ENCODE data around the gene CACHD1.

Gene CACHD1

GRCh38 chr1:64459743-64460142, 10.2 kb upstream of the CACHD1 start:
- no peak for TF ChIP-seq EZH2phosphoT487 (conservative IDR thresholded peaks at IDR 0.05; ENCODE audit: low read length)
- Histone ChIP-seq H3F3A (ENCODE audit: insufficient read depth) (no peaks in the 10 kb centered on the region), H3K27ac (ENCODE audit: low read depth, low read length) (no peak overlapping the region), H2AFZ (ENCODE audit: low read depth, low read length, severe bottlenecking) (no peak overlapping the region), H3K4me2 (ENCODE audit: low read depth, low read length, poor library complexity, severe bottlenecking) (no peak overlapping the region), H4K20me1 (ENCODE audit: low read depth, low read length) (no peaks in the 10 kb centered on the region), H3K9me2 (replicated peaks; ENCODE audit: insufficient read depth, low read length) (no peaks in the 10 kb centered on the region), H3K9me3 (ENCODE audit: insufficient read depth, low read length) (no peaks in the 10 kb centered on the region), H3K79me2 (ENCODE audit: insufficient read depth, low read length) (no peaks in the 10 kb centered on the region), H3K36me3 (ENCODE audit: low read length) (no peaks in the 10 kb centered on the region), H3K4me3 (ENCODE audit: insufficient read depth, low read length, poor library complexity, severe bottlenecking) (no peak overlapping the region), H3K27me3 (ENCODE audit: low read length) (no peaks in the 10 kb centered on the region), H3K9ac (ENCODE audit: low read length) (no peak overlapping the region)

DNA sequence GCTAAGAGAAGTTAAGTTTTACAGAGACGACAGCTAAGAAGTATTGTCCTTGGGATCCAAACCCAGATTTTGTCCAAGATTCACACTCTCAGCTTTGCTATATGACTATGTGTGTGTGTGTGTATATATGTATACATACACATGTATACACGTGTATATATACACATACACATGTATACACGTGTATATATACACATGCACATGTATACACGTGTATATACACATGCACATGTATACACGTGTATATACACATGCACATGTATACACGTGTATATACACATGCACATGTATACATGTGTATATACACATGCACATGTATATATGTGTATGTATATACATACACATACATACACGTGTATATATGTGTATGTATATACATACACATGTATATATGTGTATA, 3.9 kb upstream of the CACHD1 start:
- no peak overlapping the region for H3K27ac ChIP-seq (ENCODE audit: low read depth, low read length)

DNA sequence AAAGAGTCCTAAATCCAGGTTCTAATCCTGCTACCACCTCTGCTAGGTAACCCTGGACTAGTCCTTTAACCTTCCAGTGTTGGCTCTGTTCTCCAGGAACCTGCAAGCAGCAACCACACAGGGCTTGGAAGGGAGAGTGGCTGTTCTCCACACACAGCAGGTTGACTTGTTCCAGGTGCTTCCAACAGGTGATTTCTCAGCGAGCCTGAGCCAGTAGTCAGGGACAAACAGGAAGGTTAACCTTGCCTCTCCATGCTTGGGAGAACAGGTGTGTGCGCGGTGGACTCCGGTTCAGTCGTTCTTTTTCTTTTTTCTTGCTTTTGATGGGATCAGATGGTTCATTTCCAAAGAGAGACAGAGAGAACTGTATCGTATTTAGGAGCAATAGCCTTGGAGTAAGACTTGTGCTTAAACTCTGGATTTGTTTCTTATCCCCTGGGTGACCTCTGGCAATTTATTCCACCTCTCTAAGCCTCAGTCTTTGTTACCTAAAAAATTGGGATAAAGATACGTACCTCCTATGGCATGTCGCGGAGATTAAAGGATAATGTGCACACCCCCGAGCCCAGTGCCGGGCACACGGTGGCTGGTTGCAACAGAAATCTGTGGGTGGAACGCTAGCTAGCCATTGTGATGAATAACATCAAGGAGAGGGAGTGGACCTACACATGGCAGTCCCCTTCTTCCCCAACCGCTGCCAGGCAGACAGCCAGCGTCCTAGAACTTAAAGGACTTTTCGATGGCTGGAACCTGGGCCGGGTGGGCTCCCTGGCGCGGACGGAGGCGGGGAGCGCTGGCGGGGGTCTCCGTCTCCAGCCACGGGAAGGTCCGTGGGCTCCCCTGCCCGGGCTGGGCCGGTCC, 583 bp upstream of the CACHD1 start:
- Histone ChIP-seq H3K36me3 (ENCODE audit: low read length) (no peaks in the 10 kb centered on the region), H3K27ac (ENCODE audit: low read depth, low read length) (no peak overlapping the region), H3F3A (ENCODE audit: insufficient read depth) (no peaks in the 10 kb centered on the region), H3K27me3 (ENCODE audit: low read length) (no peaks in the 10 kb centered on the region), H3K9ac (ENCODE audit: low read length) (no peak overlapping the region), H3K4me2 (ENCODE audit: low read depth, low read length, poor library complexity, severe bottlenecking) (no peak overlapping the region), H4K20me1 (ENCODE audit: low read depth, low read length) (no peaks in the 10 kb centered on the region), H3K79me2 (ENCODE audit: insufficient read depth, low read length) (no peaks in the 10 kb centered on the region), H3K4me3 (ENCODE audit: insufficient read depth, low read length, poor library complexity, severe bottlenecking) (no peak overlapping the region), H3K9me2 (replicated peaks; ENCODE audit: insufficient read depth, low read length) (no peaks in the 10 kb centered on the region), H2AFZ (ENCODE audit: low read depth, low read length, severe bottlenecking) (no peak overlapping the region), H3K9me3 (ENCODE audit: insufficient read depth, low read length) (no peaks in the 10 kb centered on the region)
- no peak for TF ChIP-seq EZH2phosphoT487 (conservative IDR thresholded peaks at IDR 0.05; ENCODE audit: low read length)
- TF ChIP-seq, protein P1, sequence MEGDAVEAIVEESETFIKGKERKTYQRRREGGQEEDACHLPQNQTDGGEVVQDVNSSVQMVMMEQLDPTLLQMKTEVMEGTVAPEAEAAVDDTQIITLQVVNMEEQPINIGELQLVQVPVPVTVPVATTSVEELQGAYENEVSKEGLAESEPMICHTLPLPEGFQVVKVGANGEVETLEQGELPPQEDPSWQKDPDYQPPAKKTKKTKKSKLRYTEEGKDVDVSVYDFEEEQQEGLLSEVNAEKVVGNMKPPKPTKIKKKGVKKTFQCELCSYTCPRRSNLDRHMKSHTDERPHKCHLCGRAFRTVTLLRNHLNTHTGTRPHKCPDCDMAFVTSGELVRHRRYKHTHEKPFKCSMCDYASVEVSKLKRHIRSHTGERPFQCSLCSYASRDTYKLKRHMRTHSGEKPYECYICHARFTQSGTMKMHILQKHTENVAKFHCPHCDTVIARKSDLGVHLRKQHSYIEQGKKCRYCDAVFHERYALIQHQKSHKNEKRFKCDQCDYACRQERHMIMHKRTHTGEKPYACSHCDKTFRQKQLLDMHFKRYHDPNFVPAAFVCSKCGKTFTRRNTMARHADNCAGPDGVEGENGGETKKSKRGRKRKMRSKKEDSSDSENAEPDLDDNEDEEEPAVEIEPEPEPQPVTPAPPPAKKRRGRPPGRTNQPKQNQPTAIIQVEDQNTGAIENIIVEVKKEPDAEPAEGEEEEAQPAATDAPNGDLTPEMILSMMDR (IDR thresholded peaks at IDR 0.05; ENCODE audit: insufficient read depth, low read length, poor library complexity, severe bottlenecking), result no peak

More for the DNA sequence above, 3.9 kb upstream of the CACHD1 start:
- H3K4me2 ChIP-seq (ENCODE audit: low read depth, low read length, poor library complexity, severe bottlenecking), result no peak overlapping the region
- H3K36me3 ChIP-seq (ENCODE audit: low read length), result no peaks in the 10 kb centered on the region
- H4K20me1 ChIP-seq (ENCODE audit: low read depth, low read length), result no peaks in the 10 kb centered on the region
- H3K9ac ChIP-seq (ENCODE audit: low read length), result no peak overlapping the region
- no peak overlapping the region for H3K4me3 ChIP-seq (ENCODE audit: insufficient read depth, low read length, poor library complexity, severe bottlenecking)
- TF ChIP-seq, protein P1 (IDR thresholded peaks at IDR 0.05; ENCODE audit: insufficient read depth, low read length, poor library complexity, severe bottlenecking), result no peak
- no peak for TF ChIP-seq EZH2phosphoT487 (conservative IDR thresholded peaks at IDR 0.05; ENCODE audit: low read length)
- no peaks in the 10 kb centered on the region for H3K9me3 ChIP-seq (ENCODE audit: insufficient read depth, low read length)
- H2AFZ ChIP-seq (ENCODE audit: low read depth, low read length, severe bottlenecking), result no peak overlapping the region
- H3K27me3 ChIP-seq (ENCODE audit: low read length), result no peaks in the 10 kb centered on the region
- H3K9me2 ChIP-seq (replicated peaks; ENCODE audit: insufficient read depth, low read length), result no peaks in the 10 kb centered on the region
- H3K79me2 ChIP-seq (ENCODE audit: insufficient read depth, low read length), result no peaks in the 10 kb centered on the region
- no peaks in the 10 kb centered on the region for H3F3A ChIP-seq (ENCODE audit: insufficient read depth)

GRCh38 chr1:64470665-64471217, 812 bp downstream of the CACHD1 start:
- H2AFZ ChIP-seq (ENCODE audit: low read depth, low read length, severe bottlenecking), result no peak overlapping the region
- no peaks in the 10 kb centered on the region for H3K79me2 ChIP-seq (ENCODE audit: insufficient read depth, low read length)
- no peaks in the 10 kb centered on the region for H3K9me3 ChIP-seq (ENCODE audit: insufficient read depth, low read length)
- H3F3A ChIP-seq (ENCODE audit: insufficient read depth), result no peaks in the 10 kb centered on the region
- TF ChIP-seq EZH2phosphoT487 (conservative IDR thresholded peaks at IDR 0.05; ENCODE audit: low read length), result no peak
- TF ChIP-seq, protein P1 (IDR thresholded peaks at IDR 0.05; ENCODE audit: insufficient read depth, low read length, poor library complexity, severe bottlenecking), result no peak
- H3K9me2 ChIP-seq (replicated peaks; ENCODE audit: insufficient read depth, low read length), result no peaks in the 10 kb centered on the region
- H3K27me3 ChIP-seq (ENCODE audit: low read length), result no peaks in the 10 kb centered on the region
- no peaks in the 10 kb centered on the region for H4K20me1 ChIP-seq (ENCODE audit: low read depth, low read length)
- no peak overlapping the region for H3K4me2 ChIP-seq (ENCODE audit: low read depth, low read length, poor library complexity, severe bottlenecking)
- no peaks in the 10 kb centered on the region for H3K36me3 ChIP-seq (ENCODE audit: low read length)
- H3K27ac ChIP-seq (ENCODE audit: low read depth, low read length), result no peak overlapping the region
- no peak overlapping the region for H3K9ac ChIP-seq (ENCODE audit: low read length)
- no peak overlapping the region for H3K4me3 ChIP-seq (ENCODE audit: insufficient read depth, low read length, poor library complexity, severe bottlenecking)

Data from SU-DHL-6 (cell line).